ENCODE results near the gene TIMM44. TPM values are rescaled to one million over a fixed set of nuclear protein-coding genes. Genes with fewer than 3 reads are reported as not detected.

TIMM44 gene
- polyA plus RNA-seq, 1 of the 3 experiments (the other 2 are of a cell fraction): 49.7 TPM

DNA sequence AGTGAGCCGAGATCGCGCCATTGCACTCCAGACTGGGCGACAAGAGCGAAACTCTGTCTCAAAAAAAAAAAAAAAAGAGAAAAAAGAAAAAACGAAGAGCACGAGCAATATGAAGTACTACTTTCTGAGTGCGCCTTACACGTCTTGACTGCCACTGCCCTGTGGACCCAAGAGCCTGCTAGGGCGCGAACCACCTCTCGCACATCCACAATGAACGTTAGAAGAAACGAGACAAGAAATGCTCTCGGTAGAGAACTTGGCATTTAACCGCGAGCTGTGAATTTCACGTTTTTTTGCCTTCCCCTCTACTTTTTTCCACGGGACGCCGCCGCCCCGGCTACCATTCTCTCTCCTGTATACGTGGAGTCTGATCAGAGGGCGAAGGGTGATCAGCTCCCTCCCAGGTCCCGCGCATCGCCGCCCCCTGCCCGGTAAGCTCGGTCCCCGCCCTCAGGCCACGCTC, 454 bp downstream of the TIMM44 start:
- Histone ChIP-seq H2AFZ (ENCODE audit: low read depth) (peak overlapping the region; percentile 84), H3K4me2 (peak overlapping the region; percentile 80), H3K79me2 (ENCODE audit: insufficient read depth) (peaks cover 37% of the 10 kb centered on the region), H4K20me1 (ENCODE audit: insufficient read depth) (no peaks in the 10 kb centered on the region), H3K4me1 (ENCODE audit: control insufficient read depth in 1 of 2, insufficient read depth in 2 of 2, low read depth in 1 of 2, low read length in 1 of 2) (peaks cover 0 to 6% of the 10 kb centered on the region in 2 experiments; a peak in 1 of 4 replicates), H3K9me2 (no peaks in the 10 kb centered on the region), H3K27me3 (ENCODE audit: insufficient read depth) (no peaks in the 10 kb centered on the region), H3F3A (replicated peaks; ENCODE audit: insufficient read depth) (peaks cover 11% of the 10 kb centered on the region), H3K4me3 (ENCODE audit: low read depth in 2 of 2, low read length in 1 of 2) (peak overlapping the region; percentile 70 to 74), H3K27ac (ENCODE audit: low read depth in 2 of 2, low read length in 1 of 2) (peak overlapping the region; percentile 62 to 85), H3K9ac (peak overlapping the region; percentile 87), H3K9me3 (no peaks in the 10 kb centered on the region), H3K36me3 (replicated peaks in 1 of 2; ENCODE audit: control insufficient read depth in 1 of 2, insufficient read depth in 2 of 2, low read length in 1 of 2) (peaks cover 14 to 20% of the 10 kb centered on the region in 2 experiments)
- POLR2A ChIA-PET: interaction anchor here (0.6 to 2.5 kb wide), 10 partner anchors 14 to 471 kb away, joined by 3 to 15 read pairs (median 4); partner anchors contain the start of genes ELAVL1, MAP2K7 and SNAPC2
- DNase-seq: peak; percentile 69
- TF ChIP-seq MEF2A (IDR thresholded peaks at IDR 0.05; ENCODE audit: borderline replicate concordance, low read depth): no peak
- TF ChIP-seq TAF1 (IDR thresholded peaks at IDR 0.05; ENCODE audit: borderline replicate concordance, low read depth, low read length): no peak
- no peak for TF ChIP-seq USF1 (IDR thresholded peaks at IDR 0.05; ENCODE audit: borderline replicate concordance, low read depth)
- TF ChIP-seq POLR2AphosphoS5 (IDR thresholded peaks at IDR 0.05; ENCODE audit: low read depth, low read length): no peak
- TF ChIP-seq MXI1 (IDR thresholded peaks at IDR 0.05; ENCODE audit: low read depth, low read length): no peak
- TF ChIP-seq GATA2 (CRISPR knock-in tag; IDR thresholded peaks at IDR 0.05): no peak
- TF ChIP-seq JUND (IDR thresholded peaks at IDR 0.05): no peak
- WGBS (ENCODE audit: low lambda C conversion rate): 1% methylated on average over 33 of the region's 33 CpGs
- CTCF ChIA-PET: interaction anchor here (0.6 to 4.4 kb wide), 22 partner anchors 9 to 1695 kb away, joined by 3 to 69 read pairs (median 6); partner anchors contain the start of genes CTXN1 and TRAPPC5

DNA sequence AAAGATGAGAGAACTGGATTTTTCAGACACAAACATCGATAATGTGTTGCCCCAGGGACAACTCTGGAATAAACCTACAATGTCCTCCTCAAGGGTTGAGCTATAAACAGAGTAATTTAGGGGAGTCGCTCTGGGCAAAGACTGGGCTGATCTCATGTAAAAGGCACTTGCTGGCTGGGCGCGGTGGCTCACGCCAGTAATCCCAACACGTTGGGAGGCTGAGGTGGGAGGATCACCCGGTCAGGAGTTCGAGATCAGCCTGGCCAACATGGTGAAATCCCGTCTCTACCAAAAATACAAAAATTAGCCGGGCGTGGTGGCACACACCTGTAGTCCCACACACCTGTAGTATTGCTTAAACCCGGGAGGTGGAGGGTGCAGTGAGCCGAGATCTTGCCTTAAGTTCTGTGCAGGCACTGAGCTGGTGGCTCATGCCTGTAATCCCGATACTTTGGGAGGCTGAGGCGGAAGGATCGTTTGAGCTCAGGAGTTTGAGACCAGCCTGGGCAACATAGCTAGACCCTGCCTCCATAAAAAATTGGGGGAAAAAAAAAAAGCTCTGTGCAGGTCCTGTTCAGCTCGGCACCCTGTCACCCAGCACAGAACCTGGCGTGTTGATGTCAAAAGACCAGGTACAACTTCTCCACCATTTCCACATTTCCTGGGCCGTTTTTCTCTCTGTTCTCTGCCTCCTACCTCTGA, 1.4 kb downstream of the TIMM44 start:
- H3K4me1 ChIP-seq (ENCODE audit: control insufficient read depth in 1 of 2, insufficient read depth in 2 of 2, low read depth in 1 of 2, low read length in 1 of 2): peaks cover 0 to 6% of the 10 kb centered on the region in 2 experiments; a peak in 1 of 4 replicates
- H4K20me1 ChIP-seq (ENCODE audit: insufficient read depth): no peaks in the 10 kb centered on the region
- no peaks in the 10 kb centered on the region for H3K9me2 ChIP-seq
- H3K79me2 ChIP-seq (ENCODE audit: insufficient read depth): peaks cover 37% of the 10 kb centered on the region
- H3K9ac ChIP-seq: peak overlapping the region; percentile 87; the same call in 1 of the 2 replicates
- peaks cover 11% of the 10 kb centered on the region for H3F3A ChIP-seq (replicated peaks; ENCODE audit: insufficient read depth)
- no peak overlapping the region for H2AFZ ChIP-seq (ENCODE audit: low read depth)
- H3K4me2 ChIP-seq: peak overlapping the region; percentile 80
- 89% methylated on average over 16 of the region's 19 CpGs for WGBS (ENCODE audit: low lambda C conversion rate)
- peaks cover 19 to 22% of the 10 kb centered on the region in 2 experiments for H3K36me3 ChIP-seq (replicated peaks in 1 of 2; ENCODE audit: control insufficient read depth in 1 of 2, insufficient read depth in 2 of 2, low read length in 1 of 2)
- CTCF ChIA-PET: interaction anchor here (1.3 to 4.4 kb wide), 2 partner anchors 13 to 19 kb away, joined by 5 to 69 read pairs; partner anchors contain the start of gene CTXN1
- POLR2A ChIA-PET: interaction anchor here (1.1 kb wide), 1 partner anchor 13 kb away, joined by 4 read pairs; no protein-coding TSS in a partner anchor
- DNase-seq: no peak
- peak overlapping the region in 1 of 2 experiments; percentile 74; a peak in 2 of 4 replicates for H3K4me3 ChIP-seq (ENCODE audit: low read depth in 2 of 2, low read length in 1 of 2)
- H3K27me3 ChIP-seq (ENCODE audit: insufficient read depth): no peaks in the 10 kb centered on the region
- no peak overlapping the region for H3K27ac ChIP-seq (ENCODE audit: low read depth in 2 of 2, low read length in 1 of 2)
- no peaks in the 10 kb centered on the region for H3K9me3 ChIP-seq
- TF ChIP-seq ELF1 (IDR thresholded peaks at IDR 0.05) (no peak), POLR2AphosphoS5 (IDR thresholded peaks at IDR 0.05; ENCODE audit: low read depth, low read length) (no peak), NFIC (IDR thresholded peaks at IDR 0.05; ENCODE audit: borderline replicate concordance) (no peak), SIN3A (IDR thresholded peaks at IDR 0.05; ENCODE audit: borderline replicate concordance, low read depth, low read length) (no peak), FOXM1 (IDR thresholded peaks at IDR 0.05; ENCODE audit: low read depth) (no peak), TEAD4 (IDR thresholded peaks at IDR 0.05; ENCODE audit: borderline replicate concordance, insufficient read depth) (no peak), TCF12 (IDR thresholded peaks at IDR 0.05) (no peak), IRF3 (IDR thresholded peaks at IDR 0.05; ENCODE audit: low read depth, low read length) (no peak), EZH2phosphoT487 (IDR thresholded peaks at IDR 0.05; ENCODE audit: borderline replicate concordance, low read depth) (no peak), RXRA (IDR thresholded peaks at IDR 0.05; ENCODE audit: borderline replicate concordance, low read depth) (no peak), FOXJ3 (CRISPR knock-in tag; IDR thresholded peaks at IDR 0.05) (no peak), YY1 (IDR thresholded peaks at IDR 0.05; ENCODE audit: low read depth) (no peak), RAD21 (IDR thresholded peaks at IDR 0.05; ENCODE audit: low read length) (no peak), MEF2A (IDR thresholded peaks at IDR 0.05; ENCODE audit: borderline replicate concordance, low read depth) (no peak), MXI1 (IDR thresholded peaks at IDR 0.05; ENCODE audit: low read depth, low read length) (no peak), ZBTB33 (IDR thresholded peaks at IDR 0.05; ENCODE audit: borderline replicate concordance, low read depth) (no peak), USF2 (IDR thresholded peaks at IDR 0.05; ENCODE audit: borderline replicate concordance, low read depth, low read length) (no peak), RFX5 (IDR thresholded peaks at IDR 0.05; ENCODE audit: low read length) (no peak), SMC3 (IDR thresholded peaks at IDR 0.05; ENCODE audit: low read depth, low read length) (no peak)

Measured in SK-N-SH (cell line).